GM12878 (cell line): ENCODE data around the gene MAD1L1.
"Not testable (repeated sequence)": the region's sequence is repeated elsewhere in the genome, so short reads cannot be mapped to it uniquely, and the experiment has no call there.

ENCODE experiments used
- JUND ChIP-seq: IDR thresholded peaks from 2 replicates; pipeline ENCODE4 v1.6.1; 2012; ENCODE audit warnings: low read depth, mild to moderate bottlenecking, low read length, improper control_type of control experiment, moderate library complexity
- POLR2A ChIP-seq: IDR thresholded peaks from 2 replicates; pipeline ENCODE4 v1.6.1; 2011; ENCODE audit warnings: low read depth, mild to moderate bottlenecking, low read length
- TF ChIP-seq, protein P1 (sequence below), 3 experiments: IDR thresholded peaks in 2 of 3; conservative IDR thresholded peaks in 1 of 3; 2 replicates each; pipeline ENCODE4 v1.5.1; 2011; ENCODE audit warnings: low read depth in 3 of 3, low read length in 3 of 3, mild to moderate bottlenecking in 3 of 3, control low read depth in 2 of 3, moderate library complexity in 2 of 3, inconsistent platforms in 1 of 3, mixed read lengths in 1 of 3; ENCODE audit not compliant: control insufficient read depth in 2 of 3, insufficient read depth in 1 of 3; ENCODE audit errors: extremely low read depth in 1 of 3

DNA sequence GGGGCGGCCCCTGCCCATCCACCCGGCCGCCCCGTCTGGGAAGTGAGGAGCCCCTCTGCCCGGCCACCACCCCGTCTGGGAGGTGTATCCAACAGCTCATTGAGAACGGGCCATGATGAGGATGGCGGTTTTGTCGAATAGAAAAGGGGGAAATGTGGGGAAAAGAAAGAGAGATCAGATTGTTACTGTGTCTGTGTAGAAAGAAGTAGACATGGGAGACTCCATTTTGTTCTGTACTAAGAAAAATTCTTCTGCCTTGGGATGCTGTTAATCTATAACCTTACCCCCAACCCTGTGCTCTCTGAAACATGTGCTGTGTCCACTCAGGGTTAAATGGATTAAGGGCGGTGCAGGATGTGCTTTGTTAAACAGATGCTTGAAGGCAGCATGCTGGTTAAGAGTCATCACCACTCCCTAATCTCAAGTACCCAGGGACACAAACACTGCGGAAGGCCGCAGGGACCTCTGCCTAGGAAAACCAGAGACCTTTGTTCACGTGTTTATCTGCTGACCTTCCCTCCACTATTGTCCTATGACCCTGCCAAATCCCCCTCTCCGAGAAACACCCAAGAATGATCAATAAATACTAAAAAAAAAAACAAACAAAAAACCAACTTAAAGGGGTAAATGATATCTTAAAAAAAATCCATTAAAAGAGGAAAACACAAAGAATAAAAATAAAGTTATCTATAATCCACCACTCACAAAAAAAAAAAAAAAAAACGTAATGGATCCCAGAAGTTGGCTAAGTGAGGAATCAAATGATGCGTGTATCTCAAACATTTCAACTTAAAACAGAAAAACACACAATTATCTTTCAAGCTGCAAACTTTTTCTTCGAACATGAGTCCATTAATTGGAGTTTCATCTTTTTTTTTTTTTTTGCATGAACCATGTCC is 70.5 kb downstream of the MAD1L1 start:
- not testable (repeated sequence) for TF ChIP-seq POLR2A, JUND
- TF ChIP-seq, protein P1, sequence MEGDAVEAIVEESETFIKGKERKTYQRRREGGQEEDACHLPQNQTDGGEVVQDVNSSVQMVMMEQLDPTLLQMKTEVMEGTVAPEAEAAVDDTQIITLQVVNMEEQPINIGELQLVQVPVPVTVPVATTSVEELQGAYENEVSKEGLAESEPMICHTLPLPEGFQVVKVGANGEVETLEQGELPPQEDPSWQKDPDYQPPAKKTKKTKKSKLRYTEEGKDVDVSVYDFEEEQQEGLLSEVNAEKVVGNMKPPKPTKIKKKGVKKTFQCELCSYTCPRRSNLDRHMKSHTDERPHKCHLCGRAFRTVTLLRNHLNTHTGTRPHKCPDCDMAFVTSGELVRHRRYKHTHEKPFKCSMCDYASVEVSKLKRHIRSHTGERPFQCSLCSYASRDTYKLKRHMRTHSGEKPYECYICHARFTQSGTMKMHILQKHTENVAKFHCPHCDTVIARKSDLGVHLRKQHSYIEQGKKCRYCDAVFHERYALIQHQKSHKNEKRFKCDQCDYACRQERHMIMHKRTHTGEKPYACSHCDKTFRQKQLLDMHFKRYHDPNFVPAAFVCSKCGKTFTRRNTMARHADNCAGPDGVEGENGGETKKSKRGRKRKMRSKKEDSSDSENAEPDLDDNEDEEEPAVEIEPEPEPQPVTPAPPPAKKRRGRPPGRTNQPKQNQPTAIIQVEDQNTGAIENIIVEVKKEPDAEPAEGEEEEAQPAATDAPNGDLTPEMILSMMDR (IDR thresholded peaks at IDR 0.05 in 2 of 3, conservative IDR thresholded peaks at IDR 0.05 in 1 of 3; ENCODE audit: control insufficient read depth in 2 of 3, extremely low read depth in 1 of 3, insufficient read depth in 1 of 3, low read depth in 3 of 3, low read length in 3 of 3), result not testable (repeated sequence)
